WTC11 (cell line): ENCODE results near the gene EXOC6.

Experiments used
- MXD4 ChIP-seq: fragments of 250-450 bp; sonication (Bioruptor Pico); IDR thresholded peaks from 2 replicates; pipeline ENCODE4 v1.8.0; 2021; ENCODE audit warnings: mild to moderate bottlenecking, moderate library complexity, borderline replicate concordance
- NFE2L1 ChIP-seq: sonication (generic); formaldehyde crosslinking; IDR thresholded peaks from 2 replicates; pipeline ENCODE4 v1.8.1; 2023; ENCODE audit warnings: missing genetic modification reagents
- NR1H2 ChIP-seq: sonication (generic); formaldehyde crosslinking; IDR thresholded peaks from 2 replicates; pipeline ENCODE4 v1.9.0; 2021; ENCODE audit warnings: mild to moderate bottlenecking, moderate library complexity, missing genetic modification reagents
- SP1 ChIP-seq: sonication (generic); formaldehyde crosslinking; conservative IDR thresholded peaks from 2 replicates; pipeline ENCODE4 v1.8.1; 2022; ENCODE audit warnings: missing genetic modification reagents
- TP53 ChIP-seq: sonication (generic); formaldehyde crosslinking; IDR thresholded peaks from 2 replicates; pipeline ENCODE4 v1.8.1; 2023; ENCODE audit warnings: mild to moderate bottlenecking, missing genetic modification reagents
- ZNF121 ChIP-seq: sonication (generic); formaldehyde crosslinking; IDR thresholded peaks from 2 replicates; pipeline ENCODE4 v1.8.0; 2023; ENCODE audit warnings: missing genetic modification reagents
- ZNF232 ChIP-seq: sonication (generic); formaldehyde crosslinking; IDR thresholded peaks from 2 replicates; pipeline ENCODE4 v1.8.0; 2022; ENCODE audit warnings: mild to moderate bottlenecking, missing genetic modification reagents
- TF ChIP-seq, protein P1 (sequence below): sonication (generic); formaldehyde crosslinking; IDR thresholded peaks from 2 replicates; pipeline ENCODE4 v1.8.1; 2023; ENCODE audit warnings: mild to moderate bottlenecking, missing genetic modification reagents, moderate library complexity
- TF ChIP-seq, protein P2 (sequence below): fragments of 200-600 bp; IDR thresholded peaks from 2 replicates; pipeline ENCODE4 v1.8.0; 2022; ENCODE audit warnings: antibody characterized with exemption
- TF ChIP-seq, protein P3 (sequence below): fragments of 250-450 bp; sonication (Bioruptor Pico); IDR thresholded peaks from 2 replicates; pipeline ENCODE4 v1.9.0; 2021; ENCODE audit warnings: mild to moderate bottlenecking
- TF ChIP-seq, protein P4 (sequence below): sonication (generic); formaldehyde crosslinking; conservative IDR thresholded peaks from 2 replicates; pipeline ENCODE4 v1.8.1; 2022; ENCODE audit warnings: mild to moderate bottlenecking, missing genetic modification reagents
- TF ChIP-seq, protein P5 (sequence below): fragments of 250-450 bp; sonication (Bioruptor Pico); IDR thresholded peaks from 2 replicates; pipeline ENCODE4 v2.1.2; 2022; ENCODE audit warnings: mild to moderate bottlenecking, moderate library complexity
- TF ChIP-seq, protein P6 (sequence below): sonication (generic); formaldehyde crosslinking; IDR thresholded peaks from 2 replicates; pipeline ENCODE4 v1.8.0; 2022; ENCODE audit warnings: mild to moderate bottlenecking, missing genetic modification reagents

DNA sequence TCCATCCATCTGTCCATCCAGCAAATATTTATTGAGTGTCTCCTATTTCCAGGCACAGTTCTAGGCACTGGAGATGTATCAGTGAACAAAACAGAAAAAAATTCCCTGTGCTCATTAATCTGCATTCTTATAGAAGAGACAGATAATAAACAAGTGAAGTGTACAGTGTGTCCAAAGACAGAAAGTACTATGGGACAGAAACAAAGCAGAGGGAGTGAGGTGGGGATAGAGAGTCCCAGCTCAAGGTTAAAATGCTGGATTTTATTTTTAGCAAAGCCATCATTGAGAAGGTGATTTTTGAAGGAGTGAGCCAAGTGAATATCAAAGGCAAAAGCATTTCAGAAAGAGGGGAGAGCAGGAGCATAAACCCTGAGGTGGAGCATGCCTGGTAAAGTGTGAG is 21.8 kb upstream of the EXOC6 start:
- TF ChIP-seq, protein P1, sequence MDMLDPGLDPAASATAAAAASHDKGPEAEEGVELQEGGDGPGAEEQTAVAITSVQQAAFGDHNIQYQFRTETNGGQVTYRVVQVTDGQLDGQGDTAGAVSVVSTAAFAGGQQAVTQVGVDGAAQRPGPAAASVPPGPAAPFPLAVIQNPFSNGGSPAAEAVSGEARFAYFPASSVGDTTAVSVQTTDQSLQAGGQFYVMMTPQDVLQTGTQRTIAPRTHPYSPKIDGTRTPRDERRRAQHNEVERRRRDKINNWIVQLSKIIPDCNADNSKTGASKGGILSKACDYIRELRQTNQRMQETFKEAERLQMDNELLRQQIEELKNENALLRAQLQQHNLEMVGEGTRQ (CRISPR knock-in tag), result no peak
- TF ChIP-seq, protein P2, sequence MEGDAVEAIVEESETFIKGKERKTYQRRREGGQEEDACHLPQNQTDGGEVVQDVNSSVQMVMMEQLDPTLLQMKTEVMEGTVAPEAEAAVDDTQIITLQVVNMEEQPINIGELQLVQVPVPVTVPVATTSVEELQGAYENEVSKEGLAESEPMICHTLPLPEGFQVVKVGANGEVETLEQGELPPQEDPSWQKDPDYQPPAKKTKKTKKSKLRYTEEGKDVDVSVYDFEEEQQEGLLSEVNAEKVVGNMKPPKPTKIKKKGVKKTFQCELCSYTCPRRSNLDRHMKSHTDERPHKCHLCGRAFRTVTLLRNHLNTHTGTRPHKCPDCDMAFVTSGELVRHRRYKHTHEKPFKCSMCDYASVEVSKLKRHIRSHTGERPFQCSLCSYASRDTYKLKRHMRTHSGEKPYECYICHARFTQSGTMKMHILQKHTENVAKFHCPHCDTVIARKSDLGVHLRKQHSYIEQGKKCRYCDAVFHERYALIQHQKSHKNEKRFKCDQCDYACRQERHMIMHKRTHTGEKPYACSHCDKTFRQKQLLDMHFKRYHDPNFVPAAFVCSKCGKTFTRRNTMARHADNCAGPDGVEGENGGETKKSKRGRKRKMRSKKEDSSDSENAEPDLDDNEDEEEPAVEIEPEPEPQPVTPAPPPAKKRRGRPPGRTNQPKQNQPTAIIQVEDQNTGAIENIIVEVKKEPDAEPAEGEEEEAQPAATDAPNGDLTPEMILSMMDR, result no peak
- TF ChIP-seq, protein P3, sequence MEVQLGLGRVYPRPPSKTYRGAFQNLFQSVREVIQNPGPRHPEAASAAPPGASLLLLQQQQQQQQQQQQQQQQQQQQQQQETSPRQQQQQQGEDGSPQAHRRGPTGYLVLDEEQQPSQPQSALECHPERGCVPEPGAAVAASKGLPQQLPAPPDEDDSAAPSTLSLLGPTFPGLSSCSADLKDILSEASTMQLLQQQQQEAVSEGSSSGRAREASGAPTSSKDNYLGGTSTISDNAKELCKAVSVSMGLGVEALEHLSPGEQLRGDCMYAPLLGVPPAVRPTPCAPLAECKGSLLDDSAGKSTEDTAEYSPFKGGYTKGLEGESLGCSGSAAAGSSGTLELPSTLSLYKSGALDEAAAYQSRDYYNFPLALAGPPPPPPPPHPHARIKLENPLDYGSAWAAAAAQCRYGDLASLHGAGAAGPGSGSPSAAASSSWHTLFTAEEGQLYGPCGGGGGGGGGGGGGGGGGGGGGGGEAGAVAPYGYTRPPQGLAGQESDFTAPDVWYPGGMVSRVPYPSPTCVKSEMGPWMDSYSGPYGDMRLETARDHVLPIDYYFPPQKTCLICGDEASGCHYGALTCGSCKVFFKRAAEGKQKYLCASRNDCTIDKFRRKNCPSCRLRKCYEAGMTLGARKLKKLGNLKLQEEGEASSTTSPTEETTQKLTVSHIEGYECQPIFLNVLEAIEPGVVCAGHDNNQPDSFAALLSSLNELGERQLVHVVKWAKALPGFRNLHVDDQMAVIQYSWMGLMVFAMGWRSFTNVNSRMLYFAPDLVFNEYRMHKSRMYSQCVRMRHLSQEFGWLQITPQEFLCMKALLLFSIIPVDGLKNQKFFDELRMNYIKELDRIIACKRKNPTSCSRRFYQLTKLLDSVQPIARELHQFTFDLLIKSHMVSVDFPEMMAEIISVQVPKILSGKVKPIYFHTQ (CRISPR knock-in tag), result no peak
- TF ChIP-seq TP53 (CRISPR knock-in tag), result no peak
- TF ChIP-seq, protein P4, sequence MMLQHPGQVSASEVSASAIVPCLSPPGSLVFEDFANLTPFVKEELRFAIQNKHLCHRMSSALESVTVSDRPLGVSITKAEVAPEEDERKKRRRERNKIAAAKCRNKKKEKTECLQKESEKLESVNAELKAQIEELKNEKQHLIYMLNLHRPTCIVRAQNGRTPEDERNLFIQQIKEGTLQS (CRISPR knock-in tag), result no peak
- no peak for TF ChIP-seq NFE2L1
- no peak for TF ChIP-seq ZNF232 (CRISPR knock-in tag)
- TF ChIP-seq NR1H2 (CRISPR knock-in tag), result no peak
- TF ChIP-seq MXD4 (CRISPR knock-in tag), result no peak
- TF ChIP-seq ZNF121 (CRISPR knock-in tag), result no peak
- TF ChIP-seq, protein P5, sequence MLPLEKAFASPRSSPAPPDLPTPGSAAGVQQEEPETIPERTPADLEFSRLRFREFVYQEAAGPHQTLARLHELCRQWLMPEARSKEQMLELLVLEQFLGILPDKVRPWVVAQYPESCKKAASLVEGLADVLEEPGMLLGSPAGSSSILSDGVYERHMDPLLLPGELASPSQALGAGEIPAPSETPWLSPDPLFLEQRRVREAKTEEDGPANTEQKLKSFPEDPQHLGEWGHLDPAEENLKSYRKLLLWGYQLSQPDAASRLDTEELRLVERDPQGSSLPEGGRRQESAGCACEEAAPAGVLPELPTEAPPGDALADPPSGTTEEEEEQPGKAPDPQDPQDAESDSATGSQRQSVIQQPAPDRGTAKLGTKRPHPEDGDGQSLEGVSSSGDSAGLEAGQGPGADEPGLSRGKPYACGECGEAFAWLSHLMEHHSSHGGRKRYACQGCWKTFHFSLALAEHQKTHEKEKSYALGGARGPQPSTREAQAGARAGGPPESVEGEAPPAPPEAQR (CRISPR knock-in tag), result no peak
- TF ChIP-seq SP1 (CRISPR knock-in tag), result no peak
- TF ChIP-seq, protein P6, sequence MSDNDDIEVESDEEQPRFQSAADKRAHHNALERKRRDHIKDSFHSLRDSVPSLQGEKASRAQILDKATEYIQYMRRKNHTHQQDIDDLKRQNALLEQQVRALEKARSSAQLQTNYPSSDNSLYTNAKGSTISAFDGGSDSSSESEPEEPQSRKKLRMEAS (CRISPR knock-in tag), result no peak
